ENCODE data around the gene IKBKE.

GRCh38 chr1:206493279-206493678 is 23.0 kb downstream of the IKBKE start:
- TF ChIP-seq CTCF (IDR thresholded peaks at IDR 0.05) (no peak), REST (IDR thresholded peaks at IDR 0.05; ENCODE audit: insufficient read depth in 1 of 2, low read depth in 2 of 2, low read length in 1 of 2) (no peak), TCF7L2 (IDR thresholded peaks at IDR 0.05; ENCODE audit: low read depth, low read length) (no peak), SIN3A (IDR thresholded peaks at IDR 0.05; ENCODE audit: borderline replicate concordance, insufficient read depth, low read depth, low read length) (no peak), POLR2AphosphoS5 (IDR thresholded peaks at IDR 0.05; ENCODE audit: low read depth, low read length) (no peak)
